HepG2 (cell line): ENCODE data around the gene FSCN2. TPM values are rescaled to one million over a fixed set of nuclear protein-coding genes. Genes with fewer than 3 reads are reported as not detected.

Experiments used
- ATAC-seq: fragments of 200-7000 bp; cut with Tn5 transposase; 3 replicates; pipeline ENCODE4 v1.9.1; 2020; ENCODE audit warnings: mild to moderate bottlenecking, moderate library complexity
- BruUV-seq: library from RNA; stranded (reverse); fragments of 400-500 nt; replicated peaks from 2 replicates; lab custom pipeline; 2021; lab: Mats Ljungman, UMichigan
- CTCF ChIA-PET: fragments of 300-600 bp; formaldehyde crosslinking; extraction: SDS; loops from one replicate; lab custom pipeline; 2021; ENCODE audit warnings: low total read pairs, inconsistent platforms, low intra/inter-chr PET ratio; lab: Yijun Ruan, JAX
- POLR2A ChIA-PET: fragments of 350-600 bp; sonication (Branson Sonifier 250); formaldehyde crosslinking; loops from one replicate; lab custom pipeline; 2020; ENCODE audit warnings: antibody characterized with exemption, inconsistent platforms; lab: Yijun Ruan, JAX
- DNase-seq: peaks from one replicate; pipeline ENCODE4 v3.0.0-alpha.2; 2015; ENCODE audit warnings: low spot score
- FAIRE-seq: peaks from 3 replicates; lab custom pipeline; 2011; peaks lifted over from hg19 to GRCh38; lab: Jason Lieb, UNC
- H2AFZ ChIP-seq: one replicate; pipeline ENCODE4 v1.6.1; 2011; ENCODE audit warnings: low read length, inconsistent platforms
- H3K27ac ChIP-seq: fragments of 300-600 bp; 3 replicates; pipeline ENCODE4 v1.8.0; 2011; ENCODE audit warnings: mixed run types, mild to moderate bottlenecking, mixed read lengths, low read length, inconsistent platforms; ENCODE audit not compliant: insufficient read depth; ENCODE audit errors: extremely low read length
- H3K27me3 ChIP-seq, 2 experiments: fragments of 200-600 bp in 1 of 2; 2 replicates in 1 of 2; 3 replicates in 1 of 2; pipeline versions ENCODE4 v1.6.0 to v1.8.0; 2011; ENCODE audit warnings: low read length in 2 of 2, mild to moderate bottlenecking in 2 of 2, moderate library complexity in 2 of 2, inconsistent platforms in 1 of 2; ENCODE audit not compliant: insufficient read depth in 2 of 2, control insufficient read depth in 1 of 2
- H3K36me3 ChIP-seq, 2 experiments: fragments of 200-600 bp in 1 of 2; replicated peaks in 1 of 2; 2 replicates in 1 of 2; 3 replicates in 1 of 2; pipeline versions ENCODE4 v1.5.1 to v1.8.0; 2011; ENCODE audit warnings: low read length in 2 of 2, inconsistent platforms in 1 of 2; ENCODE audit not compliant: insufficient read depth in 2 of 2, control insufficient read depth in 1 of 2
- H3K4me1 ChIP-seq: 2 replicates; pipeline ENCODE4 v1.5.1; 2012; ENCODE audit warnings: low read length, inconsistent platforms; ENCODE audit not compliant: insufficient read depth
- H3K4me2 ChIP-seq: 2 replicates; pipeline ENCODE4 v1.6.0; 2011; ENCODE audit warnings: low read depth, low read length, inconsistent platforms
- H3K4me3 ChIP-seq, 3 experiments: fragments of 200-600 bp in 1 of 3; sonication (generic), shearing (Covaris generic) in 1 of 3; replicated peaks in 1 of 3; 2 replicates each; pipeline ENCODE4 v1.5.1; 2011 to 2016; ENCODE audit warnings: low read length in 3 of 3, inconsistent platforms in 2 of 3, low read depth in 2 of 3, mild to moderate bottlenecking in 2 of 3, control low read depth in 1 of 3, mixed read lengths in 1 of 3; ENCODE audit not compliant: insufficient read depth in 1 of 3
- H3K79me2 ChIP-seq: one replicate; pipeline ENCODE4 v1.6.1; 2011; ENCODE audit warnings: low read length, inconsistent platforms; ENCODE audit not compliant: insufficient read depth
- H3K9ac ChIP-seq: 2 replicates; pipeline ENCODE4 v1.6.0; 2011; ENCODE audit warnings: mild to moderate bottlenecking, low read depth, low read length, inconsistent platforms; ENCODE audit not compliant: insufficient read depth
- H3K9me3 ChIP-seq: 2 replicates; pipeline ENCODE4 v1.5.1; 2012; ENCODE audit warnings: mild to moderate bottlenecking, low read length
- H4K20me1 ChIP-seq: 2 replicates; pipeline ENCODE4 v1.6.0; 2011; ENCODE audit warnings: inconsistent platforms, mild to moderate bottlenecking, low read length, moderate library complexity; ENCODE audit not compliant: insufficient read depth
- AGO2 ChIP-seq: fragments of 200-400 bp; formaldehyde crosslinking; optimal IDR thresholded peaks from 2 replicates; pipeline ENCODE3; 2017; ENCODE audit warnings: mild to moderate bottlenecking, low read depth, low read length, moderate library complexity
- POLR2A ChIP-seq, 2 experiments: IDR thresholded peaks; 2 replicates each; pipeline ENCODE4 v1.6.1; 2011; ENCODE audit warnings: low read depth in 2 of 2, low read length in 2 of 2, mild to moderate bottlenecking in 1 of 2, moderate library complexity in 1 of 2; ENCODE audit not compliant: insufficient read depth in 1 of 2
- RAD21 ChIP-seq: fragments of 450-650 bp; formaldehyde crosslinking; IDR thresholded peaks from 2 replicates; pipeline ENCODE4 v1.5.0; 2020; ENCODE audit warnings: mild to moderate bottlenecking
- ZC3H13 ChIP-seq: sonication (generic); formaldehyde crosslinking; IDR thresholded peaks from 2 replicates; pipeline ENCODE4 v1.8.1; 2023; ENCODE audit warnings: mild to moderate bottlenecking, missing genetic modification reagents, moderate library complexity
- ZNF326 ChIP-seq: sonication (generic); formaldehyde crosslinking; IDR thresholded peaks from 2 replicates; pipeline ENCODE4 v1.4.0; 2020; ENCODE audit warnings: missing genetic modification reagents, borderline replicate concordance
- WGBS: methylation state at CpG from one replicate; pipeline ENCODE4 v1.1.6; 2017; ENCODE audit warnings: low lambda C conversion rate; 5-methylcytosine and 5-hydroxymethylcytosine counted together
- in situ Hi-C: cut with HindIII; loops from 2 replicates; pipeline ENCODE4 v1.10.0; 2017; ENCODE audit warnings: low pct_unique_long_range_greater_than_20kb; ENCODE audit not compliant: extremely low pct_ligation_motif_present
- intact Hi-C: fragments of 100-400 bp; cut with micrococcal nuclease; formaldehyde crosslinking; loops from one replicate; pipeline ENCODE4 v1.10.0; 2022; ENCODE audit not compliant: unreplicated experiment
- polyA plus RNA-seq, 8 experiments: library from polyadenylated mRNA; depleted of rRNA in 3 of 8; stranded (reverse) in 7 of 8; unstranded in 1 of 8; fragments of >200 nt; fragmentation: Illumina TruSeq in 4 of 8; extraction: Trizol in 4 of 8; gene quantifications; 2 replicates each; pipeline versions ENCODE4 v1.2.1 to v1.2.3, GENCODE V29; 2011 to 2016; ENCODE audit warnings: low read depth in 4 of 8, missing spikeins in 1 of 8, mixed read lengths in 1 of 8; ENCODE audit not compliant: insufficient read depth in 1 of 8
- total RNA-seq, 5 experiments: library from RNA; depleted of rRNA; stranded (reverse); fragments of >200 nt; fragmentation: Illumina TruSeq; extraction: Trizol; gene quantifications; 2 replicates each; pipeline ENCODE4 v1.2.3, GENCODE V29; 2016; ENCODE audit warnings: low read depth in 1 of 5
- TF ChIP-seq, protein P1 (sequence below): sonication (generic); formaldehyde crosslinking; IDR thresholded peaks from 2 replicates; pipeline ENCODE4 v1.8.0; 2022; ENCODE audit warnings: mild to moderate bottlenecking, missing genetic modification reagents, borderline replicate concordance
- TF ChIP-seq, protein P2 (sequence below): sonication (generic); formaldehyde crosslinking; IDR thresholded peaks from 2 replicates; pipeline ENCODE4 v1.4.0; 2020; ENCODE audit warnings: missing genetic modification reagents

Gene FSCN2
- total and polyA plus RNA-seq, 2 of the 13 experiments (the other 11 are each of a cell fraction or from before 2014, with no cell fraction given): 0.09 TPM; not detected in 1

DNA sequence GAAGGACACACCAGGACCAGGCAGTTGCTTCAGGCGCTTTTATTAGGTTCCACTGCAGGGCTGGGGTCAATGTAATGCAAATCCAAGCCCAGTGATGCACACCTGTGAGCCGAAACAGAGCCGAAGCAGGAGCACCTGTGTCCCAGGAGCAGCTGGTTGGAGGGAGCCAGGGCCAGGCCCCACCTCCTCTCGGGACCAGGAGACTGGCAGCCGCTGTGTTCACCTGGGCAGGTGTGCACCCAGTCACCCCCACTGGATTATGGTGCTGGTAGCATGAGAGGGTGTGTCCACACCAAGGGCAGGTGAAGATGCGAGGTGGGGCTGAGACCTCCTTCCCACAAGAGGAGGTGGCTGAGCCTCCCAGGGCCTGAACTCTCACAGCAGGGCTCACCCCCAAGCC lies 28.7 kb downstream of the FSCN2 start:
- Histone ChIP-seq H4K20me1 (no peaks in the 10 kb centered on the region), H3K4me3 (no peak overlapping the region), H2AFZ (no peak overlapping the region), H3K36me3 (peaks cover 20 to 41% of the 10 kb centered on the region in 2 experiments), H3K27me3 (no peaks in the 10 kb centered on the region; a peak in 1 of 5 replicates), H3K27ac (no peak overlapping the region), H3K4me2 (no peak overlapping the region), H3K9ac (no peak overlapping the region), H3K79me2 (peaks cover under 1% of the 10 kb centered on the region), H3K9me3 (no peaks in the 10 kb centered on the region), H3K4me1 (peaks cover 33% of the 10 kb centered on the region)
- intact Hi-C loops (no loop called here), in situ Hi-C loops (no loop called here)
- TF ChIP-seq RAD21 (CRISPR knock-in tag) (no peak), ZC3H13 (CRISPR knock-in tag) (peak; percentile 73; the same call in 1 of the 2 replicates), ZNF326 (CRISPR knock-in tag) (0 out of 2 replicates have a peak, but pooled peaks have one; percentile 49), POLR2A (IDR thresholded peaks at IDR 0.05; ENCODE audit: insufficient read depth in 1 of 2, low read depth in 2 of 2, low read length in 2 of 2) (peak in 1 of 2 experiments; percentile 39; a peak in 1 of 4 replicates), AGO2 (peak; percentile 83)
- TF ChIP-seq, protein P1, sequence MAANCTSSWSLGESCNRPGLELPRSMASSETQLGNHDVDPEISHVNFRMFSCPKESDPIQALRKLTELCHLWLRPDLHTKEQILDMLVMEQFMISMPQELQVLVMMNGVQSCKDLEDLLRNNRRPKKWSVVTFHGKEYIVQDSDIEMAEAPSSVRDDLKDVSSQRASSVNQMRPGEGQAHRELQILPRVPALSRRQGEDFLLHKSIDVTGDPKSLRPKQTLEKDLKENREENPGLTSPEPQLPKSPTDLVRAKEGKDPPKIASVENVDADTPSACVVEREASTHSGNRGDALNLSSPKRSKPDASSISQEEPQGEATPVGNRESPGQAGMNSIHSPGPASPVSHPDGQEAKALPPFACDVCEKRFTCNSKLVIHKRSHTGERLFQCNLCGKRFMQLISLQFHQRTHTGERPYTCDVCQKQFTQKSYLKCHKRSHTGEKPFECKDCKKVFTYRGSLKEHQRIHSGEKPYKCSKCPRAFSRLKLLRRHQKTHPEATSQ: no peak
- TF ChIP-seq, protein P2, sequence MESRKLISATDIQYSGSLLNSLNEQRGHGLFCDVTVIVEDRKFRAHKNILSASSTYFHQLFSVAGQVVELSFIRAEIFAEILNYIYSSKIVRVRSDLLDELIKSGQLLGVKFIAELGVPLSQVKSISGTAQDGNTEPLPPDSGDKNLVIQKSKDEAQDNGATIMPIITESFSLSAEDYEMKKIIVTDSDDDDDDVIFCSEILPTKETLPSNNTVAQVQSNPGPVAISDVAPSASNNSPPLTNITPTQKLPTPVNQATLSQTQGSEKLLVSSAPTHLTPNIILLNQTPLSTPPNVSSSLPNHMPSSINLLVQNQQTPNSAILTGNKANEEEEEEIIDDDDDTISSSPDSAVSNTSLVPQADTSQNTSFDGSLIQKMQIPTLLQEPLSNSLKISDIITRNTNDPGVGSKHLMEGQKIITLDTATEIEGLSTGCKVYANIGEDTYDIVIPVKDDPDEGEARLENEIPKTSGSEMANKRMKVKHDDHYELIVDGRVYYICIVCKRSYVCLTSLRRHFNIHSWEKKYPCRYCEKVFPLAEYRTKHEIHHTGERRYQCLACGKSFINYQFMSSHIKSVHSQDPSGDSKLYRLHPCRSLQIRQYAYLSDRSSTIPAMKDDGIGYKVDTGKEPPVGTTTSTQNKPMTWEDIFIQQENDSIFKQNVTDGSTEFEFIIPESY: peak; percentile 0; the same call in 1 of the 2 replicates
- no TSS peak for BruUV-seq
- no peak for DNase-seq
- 100% methylated on average over 3 of the region's 6 CpGs for WGBS
- POLR2A ChIA-PET: interaction anchor here (0.6 kb wide), 1 partner anchor 17 kb away, joined by 3 read pairs; no protein-coding TSS in a partner anchor
- ATAC-seq: no peak
- no peak for FAIRE-seq
- CTCF ChIA-PET: no interaction called here
